ENCODE results near the gene LLGL2. TPM values are rescaled to one million over a fixed set of nuclear protein-coding genes. Genes with fewer than 3 reads are reported as not detected.

LLGL2 gene
- total and polyA plus RNA-seq, 2 donors (not counting 1 experiment from before 2014, with no cell fraction given), result 40.6 to 52.0 TPM

DNA sequence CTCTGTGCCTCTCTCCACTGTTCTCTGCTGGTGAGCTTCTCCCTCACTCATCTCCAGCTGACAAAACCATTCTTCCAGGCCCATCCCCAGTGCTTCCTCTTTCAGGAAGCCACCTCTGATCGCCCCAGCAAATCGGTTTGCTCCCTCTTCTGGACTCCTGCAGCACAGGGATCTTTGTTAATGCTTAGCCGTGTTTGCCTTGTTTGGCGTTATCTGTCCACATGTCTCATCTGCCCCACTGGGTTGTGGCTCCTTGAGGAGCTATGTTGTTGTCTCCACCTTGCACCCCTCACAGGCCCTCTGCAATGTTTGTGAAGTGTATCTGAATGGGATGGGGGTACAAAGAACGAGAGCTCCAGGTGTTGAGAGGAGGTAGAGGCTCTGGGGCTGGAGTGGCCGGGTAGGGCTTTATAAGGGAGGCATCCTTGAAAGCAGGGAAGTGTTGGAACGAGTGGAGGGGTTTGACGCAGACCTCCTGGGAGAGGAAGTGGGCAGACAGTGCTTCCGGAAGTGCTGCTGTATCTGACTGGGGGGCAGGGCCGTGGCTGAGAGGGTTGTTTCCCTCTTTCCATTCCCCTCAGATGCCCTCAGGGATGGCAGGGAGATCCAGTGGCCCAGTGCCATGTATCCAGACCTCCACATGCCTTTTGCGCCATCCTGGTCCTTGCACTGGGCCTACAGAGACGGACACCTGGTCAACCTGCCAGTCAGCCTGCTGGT is 38.0 kb upstream of the LLGL2 start:
- POLR2A ChIA-PET, result no interaction called here
- 21% methylated on average over 10 of the region's 12 CpGs for WGBS (ENCODE audit: insufficient coverage)
- H3K9ac ChIP-seq (ENCODE audit: low read length), result peak overlapping the region; percentile 50
- peak overlapping the region in 3 of 5 experiments; percentile 3 to 48 (median 11) for H3K4me3 ChIP-seq (ENCODE audit: control extremely low read depth in 1 of 5, extremely low read depth in 1 of 5, insufficient read depth in 1 of 5, low read depth in 2 of 5, low read length in 4 of 5)
- peak; percentile 64 for DNase-seq
- H2AFZ ChIP-seq (ENCODE audit: insufficient read depth, low read depth, low read length, poor library complexity, severe bottlenecking), result peak overlapping the region; percentile 94
- no peaks in the 10 kb centered on the region for H3K9me3 ChIP-seq (ENCODE audit: control extremely low read depth in 1 of 3, control insufficient read depth in 2 of 3, insufficient read depth in 1 of 3, low read length in 2 of 3)
- Mint-ChIP-seq H3K9me3 (ENCODE audit: insufficient read depth) (no peaks in the 10 kb centered on the region), H3K27ac (peak overlapping the region; percentile 89), H3K4me1 (peaks cover 21% of the 10 kb centered on the region), H3K4me3 (peak overlapping the region; percentile 75), H3K27me3 (no peaks in the 10 kb centered on the region)
- no peak for TF ChIP-seq EZH2 (IDR thresholded peaks at IDR 0.05; ENCODE audit: borderline replicate concordance, insufficient read depth, low read depth, low read length, poor library complexity, severe bottlenecking)
- TF ChIP-seq, protein P1, sequence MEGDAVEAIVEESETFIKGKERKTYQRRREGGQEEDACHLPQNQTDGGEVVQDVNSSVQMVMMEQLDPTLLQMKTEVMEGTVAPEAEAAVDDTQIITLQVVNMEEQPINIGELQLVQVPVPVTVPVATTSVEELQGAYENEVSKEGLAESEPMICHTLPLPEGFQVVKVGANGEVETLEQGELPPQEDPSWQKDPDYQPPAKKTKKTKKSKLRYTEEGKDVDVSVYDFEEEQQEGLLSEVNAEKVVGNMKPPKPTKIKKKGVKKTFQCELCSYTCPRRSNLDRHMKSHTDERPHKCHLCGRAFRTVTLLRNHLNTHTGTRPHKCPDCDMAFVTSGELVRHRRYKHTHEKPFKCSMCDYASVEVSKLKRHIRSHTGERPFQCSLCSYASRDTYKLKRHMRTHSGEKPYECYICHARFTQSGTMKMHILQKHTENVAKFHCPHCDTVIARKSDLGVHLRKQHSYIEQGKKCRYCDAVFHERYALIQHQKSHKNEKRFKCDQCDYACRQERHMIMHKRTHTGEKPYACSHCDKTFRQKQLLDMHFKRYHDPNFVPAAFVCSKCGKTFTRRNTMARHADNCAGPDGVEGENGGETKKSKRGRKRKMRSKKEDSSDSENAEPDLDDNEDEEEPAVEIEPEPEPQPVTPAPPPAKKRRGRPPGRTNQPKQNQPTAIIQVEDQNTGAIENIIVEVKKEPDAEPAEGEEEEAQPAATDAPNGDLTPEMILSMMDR (IDR thresholded peaks at IDR 0.05), result no peak
- H3K4me1 ChIP-seq (ENCODE audit: control insufficient read depth in 2 of 2, insufficient read depth in 2 of 2, low read length in 2 of 2), result peaks cover 15 to 19% of the 10 kb centered on the region in 2 donors
- H4K20me1 ChIP-seq (ENCODE audit: control insufficient read depth, insufficient read depth, low read length, poor library complexity, severe bottlenecking), result no peaks in the 10 kb centered on the region
- peak; percentile 78 for ATAC-seq (ENCODE audit: low read depth)
- intact Hi-C loops (cut with micrococcal nuclease), result no loop called here
- peaks cover 12% of the 10 kb centered on the region for H3K79me2 ChIP-seq (ENCODE audit: control insufficient read depth, insufficient read depth, low read length)
- H3K27ac ChIP-seq (ENCODE audit: low read length in 2 of 2), result peak overlapping the region; percentile 72 to 74
- peak overlapping the region; percentile 75 for H3K4me2 ChIP-seq (replicated peaks; ENCODE audit: low read depth, low read length, poor library complexity, severe bottlenecking)
- CTCF ChIA-PET, result no interaction called here
- peaks cover 0 to 19% of the 10 kb centered on the region in 2 experiments for H3K36me3 ChIP-seq (replicated peaks in 1 of 2; ENCODE audit: control extremely low read depth in 1 of 2, control insufficient read depth in 1 of 2, extremely low read depth in 1 of 2, insufficient read depth in 2 of 2, low read length in 1 of 2)
- no peaks in the 10 kb centered on the region for H3K27me3 ChIP-seq (replicated peaks in 1 of 4; ENCODE audit: control extremely low read depth in 1 of 4, control insufficient read depth in 3 of 4, insufficient read depth in 4 of 4, low read length in 3 of 4)
